HepG2 (cell line): ENCODE data around the gene MAPK14. TPM values are rescaled to one million over a fixed set of nuclear protein-coding genes. Genes with fewer than 3 reads are reported as not detected.

Source experiments
- ATF4 ChIP-seq, 2 experiments: fragments of 450-650 bp in 1 of 2; sonication (generic) in 1 of 2; formaldehyde crosslinking; IDR thresholded peaks; 2 replicates each; pipeline versions ENCODE4 v1.5.0 to v1.8.0; 2020 to 2022; ENCODE audit warnings: mild to moderate bottlenecking in 1 of 2, missing genetic modification reagents in 1 of 2
- FOXA1 ChIP-seq, 2 experiments: fragments of 450-650 bp in 1 of 2; sonication (generic) in 1 of 2; formaldehyde crosslinking in 1 of 2; IDR thresholded peaks; 2 replicates each; pipeline versions ENCODE4 v1.4.0 to v1.6.1; 2016 to 2020; ENCODE audit warnings: missing genetic modification reagents in 1 of 2
- GTF2F1 ChIP-seq: fragments of 150-350 bp; IDR thresholded peaks from 2 replicates; pipeline ENCODE4 v1.6.1; 2014; ENCODE audit warnings: low read length
- IKZF4 ChIP-seq: sonication (generic); formaldehyde crosslinking; IDR thresholded peaks from 2 replicates; pipeline ENCODE4 v1.5.1; 2020; ENCODE audit warnings: borderline replicate concordance, mild to moderate bottlenecking, low read depth, missing genetic modification reagents; ENCODE audit errors: not compliant biosample characterization
- IRF1 ChIP-seq: sonication (generic); formaldehyde crosslinking; IDR thresholded peaks from 2 replicates; pipeline ENCODE4 v1.4.0; 2020; ENCODE audit warnings: low read depth, mild to moderate bottlenecking, missing genetic modification reagents
- MED1 ChIP-seq: sonication (generic); formaldehyde crosslinking; IDR thresholded peaks from 2 replicates; pipeline ENCODE4 v1.4.0; 2020; ENCODE audit warnings: missing genetic modification reagents
- MIER2 ChIP-seq: IDR thresholded peaks from 2 replicates; pipeline ENCODE4 v1.6.1; 2016; ENCODE audit warnings: missing biosample characterization, missing genetic modification reagents
- NFATC3 ChIP-seq: sonication (generic); formaldehyde crosslinking; IDR thresholded peaks from 2 replicates; pipeline ENCODE4 v1.5.1; 2020; ENCODE audit warnings: mild to moderate bottlenecking, missing genetic modification reagents
- POLR2A ChIP-seq, 2 experiments: IDR thresholded peaks; 2 replicates each; pipeline ENCODE4 v1.6.1; 2011; ENCODE audit warnings: low read depth in 2 of 2, low read length in 2 of 2, mild to moderate bottlenecking in 1 of 2, moderate library complexity in 1 of 2; ENCODE audit not compliant: insufficient read depth in 1 of 2
- RBFOX2 ChIP-seq: fragments of 200-400 bp; formaldehyde crosslinking; IDR thresholded peaks from 2 replicates; pipeline ENCODE4 v1.6.1; 2017; ENCODE audit warnings: low read depth, mild to moderate bottlenecking, low read length
- SOX13 ChIP-seq, 3 experiments: fragments of 450-650 bp in 1 of 3; sonication (generic) in 1 of 3; formaldehyde crosslinking in 1 of 3; IDR thresholded peaks in 2 of 3; conservative IDR thresholded peaks in 1 of 3; 2 replicates each; pipeline versions ENCODE4 v1.5.0 to v1.6.1; 2016 to 2020; ENCODE audit warnings: antibody characterized with exemption in 1 of 3, mild to moderate bottlenecking in 1 of 3, missing compliant biosample characterization in 1 of 3, missing genetic modification reagents in 1 of 3, moderate library complexity in 1 of 3
- SRF ChIP-seq: IDR thresholded peaks from 2 replicates; pipeline ENCODE4 v1.6.1; 2011; ENCODE audit warnings: mild to moderate bottlenecking, low read depth, low read length, moderate library complexity
- SSRP1 ChIP-seq: IDR thresholded peaks from 2 replicates; pipeline ENCODE4 v1.6.1; 2016; ENCODE audit warnings: control low read depth
- YEATS4 ChIP-seq: sonication (generic); formaldehyde crosslinking; IDR thresholded peaks from 2 replicates; pipeline ENCODE4 v1.4.0; 2020; ENCODE audit warnings: missing genetic modification reagents, borderline replicate concordance
- ZNF784 ChIP-seq: sonication (generic); formaldehyde crosslinking; IDR thresholded peaks from 2 replicates; pipeline ENCODE4 v1.5.1; 2020; ENCODE audit warnings: missing genetic modification reagents, mild to moderate bottlenecking, borderline replicate concordance
- polyA plus RNA-seq, 8 experiments: library from polyadenylated mRNA; depleted of rRNA in 3 of 8; stranded (reverse) in 7 of 8; unstranded in 1 of 8; fragments of >200 nt; fragmentation: Illumina TruSeq in 4 of 8; extraction: Trizol in 4 of 8; gene quantifications; 2 replicates each; pipeline versions ENCODE4 v1.2.1 to v1.2.3, GENCODE V29; 2011 to 2016; ENCODE audit warnings: low read depth in 4 of 8, missing spikeins in 1 of 8, mixed read lengths in 1 of 8; ENCODE audit not compliant: insufficient read depth in 1 of 8
- total RNA-seq, 5 experiments: library from RNA; depleted of rRNA; stranded (reverse); fragments of >200 nt; fragmentation: Illumina TruSeq; extraction: Trizol; gene quantifications; 2 replicates each; pipeline ENCODE4 v1.2.3, GENCODE V29; 2016; ENCODE audit warnings: low read depth in 1 of 5
- TF ChIP-seq, protein P1 (sequence below): sonication (generic); formaldehyde crosslinking; IDR thresholded peaks from 2 replicates; pipeline ENCODE4 v1.8.0; 2022; ENCODE audit warnings: mild to moderate bottlenecking, missing genetic modification reagents, moderate library complexity
- TF ChIP-seq, protein P2 (sequence below): sonication (generic); formaldehyde crosslinking; IDR thresholded peaks from 2 replicates; pipeline ENCODE4 v1.4.0; 2020; ENCODE audit warnings: missing genetic modification reagents, borderline replicate concordance

The MAPK14 gene
- total and polyA plus RNA-seq, 2 of the 13 experiments (the other 11 are each of a cell fraction or from before 2014, with no cell fraction given): 66.3 to 67.3 TPM

GRCh38 chr6:36094753-36095496 lies 67.3 kb downstream of the MAPK14 start (continued):
- TF ChIP-seq ATF4 (CRISPR knock-in tag; IDR thresholded peaks at IDR 0.05): no peak
- TF ChIP-seq NFATC3: no peak
- 0 out of 2 replicates have a peak, but pooled peaks have one; percentile 90 for TF ChIP-seq SSRP1 (CRISPR knock-in tag)
- peak; percentile 42; the same call in 1 of the 2 replicates for TF ChIP-seq SRF
- no peak for TF ChIP-seq RBFOX2
- TF ChIP-seq, protein P1, sequence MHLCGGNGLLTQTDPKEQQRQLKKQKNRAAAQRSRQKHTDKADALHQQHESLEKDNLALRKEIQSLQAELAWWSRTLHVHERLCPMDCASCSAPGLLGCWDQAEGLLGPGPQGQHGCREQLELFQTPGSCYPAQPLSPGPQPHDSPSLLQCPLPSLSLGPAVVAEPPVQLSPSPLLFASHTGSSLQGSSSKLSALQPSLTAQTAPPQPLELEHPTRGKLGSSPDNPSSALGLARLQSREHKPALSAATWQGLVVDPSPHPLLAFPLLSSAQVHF (CRISPR knock-in tag): no peak
- TF ChIP-seq YEATS4 (CRISPR knock-in tag): 0 out of 2 replicates have a peak, but pooled peaks have one; percentile 32
- no peak for TF ChIP-seq POLR2A (IDR thresholded peaks at IDR 0.05; ENCODE audit: insufficient read depth in 1 of 2, low read depth in 2 of 2, low read length in 2 of 2)
- TF ChIP-seq, protein P2, sequence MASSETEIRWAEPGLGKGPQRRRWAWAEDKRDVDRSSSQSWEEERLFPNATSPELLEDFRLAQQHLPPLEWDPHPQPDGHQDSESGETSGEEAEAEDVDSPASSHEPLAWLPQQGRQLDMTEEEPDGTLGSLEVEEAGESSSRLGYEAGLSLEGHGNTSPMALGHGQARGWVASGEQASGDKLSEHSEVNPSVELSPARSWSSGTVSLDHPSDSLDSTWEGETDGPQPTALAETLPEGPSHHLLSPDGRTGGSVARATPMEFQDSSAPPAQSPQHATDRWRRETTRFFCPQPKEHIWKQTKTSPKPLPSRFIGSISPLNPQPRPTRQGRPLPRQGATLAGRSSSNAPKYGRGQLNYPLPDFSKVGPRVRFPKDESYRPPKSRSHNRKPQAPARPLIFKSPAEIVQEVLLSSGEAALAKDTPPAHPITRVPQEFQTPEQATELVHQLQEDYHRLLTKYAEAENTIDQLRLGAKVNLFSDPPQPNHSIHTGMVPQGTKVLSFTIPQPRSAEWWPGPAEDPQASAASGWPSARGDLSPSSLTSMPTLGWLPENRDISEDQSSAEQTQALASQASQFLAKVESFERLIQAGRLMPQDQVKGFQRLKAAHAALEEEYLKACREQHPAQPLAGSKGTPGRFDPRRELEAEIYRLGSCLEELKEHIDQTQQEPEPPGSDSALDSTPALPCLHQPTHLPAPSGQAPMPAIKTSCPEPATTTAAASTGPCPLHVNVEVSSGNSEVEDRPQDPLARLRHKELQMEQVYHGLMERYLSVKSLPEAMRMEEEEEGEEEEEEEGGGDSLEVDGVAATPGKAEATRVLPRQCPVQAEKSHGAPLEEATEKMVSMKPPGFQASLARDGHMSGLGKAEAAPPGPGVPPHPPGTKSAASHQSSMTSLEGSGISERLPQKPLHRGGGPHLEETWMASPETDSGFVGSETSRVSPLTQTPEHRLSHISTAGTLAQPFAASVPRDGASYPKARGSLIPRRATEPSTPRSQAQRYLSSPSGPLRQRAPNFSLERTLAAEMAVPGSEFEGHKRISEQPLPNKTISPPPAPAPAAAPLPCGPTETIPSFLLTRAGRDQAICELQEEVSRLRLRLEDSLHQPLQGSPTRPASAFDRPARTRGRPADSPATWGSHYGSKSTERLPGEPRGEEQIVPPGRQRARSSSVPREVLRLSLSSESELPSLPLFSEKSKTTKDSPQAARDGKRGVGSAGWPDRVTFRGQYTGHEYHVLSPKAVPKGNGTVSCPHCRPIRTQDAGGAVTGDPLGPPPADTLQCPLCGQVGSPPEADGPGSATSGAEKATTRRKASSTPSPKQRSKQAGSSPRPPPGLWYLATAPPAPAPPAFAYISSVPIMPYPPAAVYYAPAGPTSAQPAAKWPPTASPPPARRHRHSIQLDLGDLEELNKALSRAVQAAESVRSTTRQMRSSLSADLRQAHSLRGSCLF (CRISPR knock-in tag): no peak
- peak; percentile 47 for TF ChIP-seq IKZF4 (CRISPR knock-in tag)
- TF ChIP-seq IRF1 (CRISPR knock-in tag): no peak
- no peak for TF ChIP-seq FOXA1 (IDR thresholded peaks at IDR 0.05)
- 0 out of 2 replicates have a peak, but pooled peaks have one; percentile 31 for TF ChIP-seq FOXA1 (CRISPR knock-in tag; IDR thresholded peaks at IDR 0.05)
- no peak for TF ChIP-seq SOX13 (IDR thresholded peaks at IDR 0.05)
- peak in 1 of 2 experiments; percentile 51; a peak in 1 of 4 replicates for TF ChIP-seq SOX13 (CRISPR knock-in tag; conservative IDR thresholded peaks at IDR 0.05 in 1 of 2, IDR thresholded peaks at IDR 0.05 in 1 of 2)
- TF ChIP-seq GTF2F1: no peak
- TF ChIP-seq MIER2 (CRISPR knock-in tag): no peak
- TF ChIP-seq MED1 (CRISPR knock-in tag): 0 out of 2 replicates have a peak, but pooled peaks have one; percentile 27
- no peak for TF ChIP-seq ZNF784 (CRISPR knock-in tag)
